Liver (tissue), 9 donors: ENCODE data around the gene NOTO. TPM values are rescaled to one million over a fixed set of nuclear protein-coding genes. Genes with fewer than 3 reads are reported as not detected.

Experiments used
- DNase-seq: peaks from one replicate; pipeline ENCODE4 v3.0.0-alpha.2; 2017; ENCODE audit warnings: low spot score
- H3K27ac ChIP-seq, 2 donors: one replicate each; pipeline ENCODE4 v1.7.0; 2013; ENCODE audit warnings: inconsistent platforms in 2 of 2, low read length in 2 of 2, control low read depth in 1 of 2, low read depth in 1 of 2, mild to moderate bottlenecking in 1 of 2
- H3K27me3 ChIP-seq, 4 donors: one replicate each; pipeline versions ENCODE4 v1.6.1 to v1.7.0; 2013; ENCODE audit warnings: low read length in 3 of 4, inconsistent platforms in 1 of 4, mild to moderate bottlenecking in 1 of 4, moderate library complexity in 1 of 4; ENCODE audit not compliant: control insufficient read depth in 4 of 4, insufficient read depth in 4 of 4
- H3K36me3 ChIP-seq, 4 donors: one replicate each; pipeline versions ENCODE4 v1.6.1 to v1.7.0; 2013; ENCODE audit warnings: low read length in 3 of 4, mild to moderate bottlenecking in 3 of 4, low read depth in 1 of 4, moderate library complexity in 1 of 4; ENCODE audit not compliant: control insufficient read depth in 4 of 4, insufficient read depth in 3 of 4
- H3K4me1 ChIP-seq, 4 donors: one replicate each; pipeline versions ENCODE4 v1.6.1 to v1.7.0; 2013; ENCODE audit warnings: low read length in 3 of 4, mild to moderate bottlenecking in 3 of 4, moderate library complexity in 1 of 4; ENCODE audit not compliant: control insufficient read depth in 4 of 4, insufficient read depth in 4 of 4
- H3K4me3 ChIP-seq, 3 donors: one replicate each; pipeline versions ENCODE4 v1.6.1 to v1.7.0; 2013; ENCODE audit warnings: low read length in 3 of 3, control low read depth in 1 of 3, low read depth in 1 of 3, mild to moderate bottlenecking in 1 of 3
- H3K9ac ChIP-seq, 2 donors: one replicate each; pipeline ENCODE4 v1.7.0; 2013; ENCODE audit warnings: low read length in 2 of 2, mild to moderate bottlenecking in 2 of 2, moderate library complexity in 2 of 2, control low read depth in 1 of 2, low read depth in 1 of 2
- H3K9me3 ChIP-seq, 4 donors: one replicate each; pipeline versions ENCODE4 v1.6.1 to v1.7.0; 2013; ENCODE audit warnings: low read length in 3 of 4; ENCODE audit not compliant: control insufficient read depth in 4 of 4
- EGR1 ChIP-seq, 2 donors: IDR thresholded peaks; 2 replicates each; pipeline ENCODE4 v1.6.1; 2016 to 2018; ENCODE audit warnings: antibody characterized with exemption in 2 of 2, low read depth in 2 of 2
- FOXA1 ChIP-seq: IDR thresholded peaks from 2 replicates; pipeline ENCODE4 v1.6.1; 2016; ENCODE audit warnings: antibody characterized with exemption
- FOXA2 ChIP-seq: IDR thresholded peaks from 2 replicates; pipeline ENCODE4 v1.6.1; 2016; ENCODE audit warnings: antibody characterized with exemption
- GABPA ChIP-seq, 2 donors: IDR thresholded peaks in 1 of 2; conservative IDR thresholded peaks in 1 of 2; 2 replicates each; pipeline ENCODE4 v1.6.1; 2016; ENCODE audit warnings: antibody characterized with exemption in 2 of 2, mild to moderate bottlenecking in 1 of 2, moderate library complexity in 1 of 2
- HNF4A ChIP-seq, 2 donors: conservative IDR thresholded peaks; 2 replicates each; pipeline ENCODE4 v1.6.1; 2016; ENCODE audit warnings: antibody characterized with exemption in 2 of 2, mild to moderate bottlenecking in 2 of 2
- HNF4G ChIP-seq: IDR thresholded peaks from 2 replicates; pipeline ENCODE4 v1.6.1; 2016; ENCODE audit warnings: antibody characterized with exemption
- JUND ChIP-seq, 2 donors: IDR thresholded peaks; 2 replicates each; pipeline ENCODE4 v1.6.1; 2016; ENCODE audit warnings: antibody characterized with exemption in 2 of 2
- RXRA ChIP-seq, 2 donors: IDR thresholded peaks; 2 replicates each; pipeline ENCODE4 v1.6.1; 2017 to 2018; ENCODE audit warnings: antibody characterized with exemption in 2 of 2, mild to moderate bottlenecking in 1 of 2
- YY1 ChIP-seq: IDR thresholded peaks from 2 replicates; pipeline ENCODE4 v1.6.1; 2016; ENCODE audit warnings: antibody characterized with exemption, mild to moderate bottlenecking
- WGBS: extraction: QIAGEN DNeasy Blood & Tissue Kit; methylation state at CpG from one replicate; pipeline ENCODE4 v1.1.7; 2013; 5-methylcytosine and 5-hydroxymethylcytosine counted together
- polyA plus RNA-seq, 2 donors: library from polyadenylated mRNA; stranded (reverse) in 1 of 2; unstranded in 1 of 2; fragments of 200-250 nt in 1 of 2; fragments of >200 nt in 1 of 2; fragmentation: Nextera tagmentation in 1 of 2; extraction: Ambion mirVana in 1 of 2; gene quantifications; one replicate each; pipeline versions ENCODE4 v1.2.1 to v1.2.3, GENCODE V29; 2013 to 2015
- total RNA-seq, 2 donors: library from RNA; depleted of rRNA; stranded (reverse); fragments of >200 nt; gene quantifications; one replicate each; pipeline ENCODE4 v1.2.3, GENCODE V29; 2014
- TF ChIP-seq, protein P1 (sequence below): IDR thresholded peaks from 2 replicates; pipeline ENCODE4 v1.6.1; 2016; ENCODE audit warnings: antibody characterized with exemption, mild to moderate bottlenecking
- TF ChIP-seq, protein P2 (sequence below): fragments of 150-350 bp; IDR thresholded peaks from 2 replicates; pipeline ENCODE4 v1.5.1; 2017; ENCODE audit warnings: improper control_type of control experiment, low read depth, low read length; ENCODE audit not compliant: missing input control
- TF ChIP-seq, protein P3 (sequence below): IDR thresholded peaks from 2 replicates; pipeline ENCODE4 v1.6.1; 2016; ENCODE audit warnings: antibody characterized with exemption
- donor health status: healthy.
- donor health status: healthy.
- donor health status: healthy.
- donor health status: healthy.
- donor health status: healthy.

The NOTO gene
- total and polyA plus RNA-seq, 4 donors: not detected

DNA sequence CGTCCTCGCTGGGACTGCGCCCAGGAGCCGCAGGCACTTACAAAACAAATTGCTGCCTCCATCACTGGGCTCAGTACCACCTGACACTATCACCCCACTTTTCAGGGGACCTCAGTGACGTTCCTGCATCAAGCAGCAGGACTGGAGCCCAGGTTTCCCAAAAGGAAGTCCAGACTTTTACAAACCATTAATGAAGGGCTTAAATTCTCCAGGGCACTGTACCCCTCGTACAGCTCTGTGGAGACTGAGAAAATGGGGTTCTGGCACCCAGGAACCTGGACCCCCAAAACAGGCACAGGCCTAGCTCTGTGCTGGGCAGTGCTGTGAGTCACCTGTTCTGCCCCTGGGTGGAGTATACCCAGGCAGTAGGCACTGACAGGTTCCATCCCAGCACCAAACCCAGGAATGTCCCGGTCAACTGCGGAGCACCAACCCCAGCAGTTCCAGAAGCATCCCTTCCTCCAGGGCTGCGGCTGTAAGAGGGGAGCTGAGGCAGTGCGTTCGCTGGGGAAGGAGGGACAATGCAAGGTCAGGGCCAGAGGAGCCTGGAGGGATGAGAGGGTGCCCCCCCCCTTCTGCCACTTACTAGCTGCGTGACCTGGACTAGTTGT, 24.6 kb upstream of the NOTO start (continued):
- no peak for TF ChIP-seq HNF4A (conservative IDR thresholded peaks at IDR 0.05)

DNA sequence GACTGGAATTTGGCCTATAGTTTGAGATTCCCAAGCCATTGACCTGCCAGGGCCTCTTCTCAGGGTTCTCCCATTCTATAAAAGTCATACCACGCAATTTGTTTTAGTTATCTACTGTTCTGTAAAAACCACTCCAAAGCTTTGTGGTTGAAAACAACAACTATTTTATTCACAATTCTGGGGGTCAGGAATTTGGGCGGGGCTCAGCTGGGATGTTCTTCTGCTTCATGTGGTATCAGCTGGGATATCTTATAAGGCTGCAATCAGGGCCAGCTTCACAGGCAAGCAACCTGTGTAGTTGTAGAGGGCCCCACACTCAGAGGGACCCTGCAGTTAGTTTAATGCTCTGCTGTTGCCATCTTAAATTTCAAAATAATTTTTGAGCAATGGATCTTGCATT, 16.4 kb upstream of the NOTO start:
- Histone ChIP-seq H3K9me3 (no peaks in the 10 kb centered on the region), H3K4me1 (no peaks in the 10 kb centered on the region), H3K4me3 (no peak overlapping the region), H3K27ac (no peak overlapping the region), H3K9ac (no peak overlapping the region), H3K36me3 (no peaks in the 10 kb centered on the region), H3K27me3 (peaks cover 0 to 3% (median 0%) of the 10 kb centered on the region in 4 donors)
- WGBS: 90% methylated on average over 2 of the region's 2 CpGs
- no peak for DNase-seq
- TF ChIP-seq JUND (IDR thresholded peaks at IDR 0.05): no peak
- TF ChIP-seq, protein P1, sequence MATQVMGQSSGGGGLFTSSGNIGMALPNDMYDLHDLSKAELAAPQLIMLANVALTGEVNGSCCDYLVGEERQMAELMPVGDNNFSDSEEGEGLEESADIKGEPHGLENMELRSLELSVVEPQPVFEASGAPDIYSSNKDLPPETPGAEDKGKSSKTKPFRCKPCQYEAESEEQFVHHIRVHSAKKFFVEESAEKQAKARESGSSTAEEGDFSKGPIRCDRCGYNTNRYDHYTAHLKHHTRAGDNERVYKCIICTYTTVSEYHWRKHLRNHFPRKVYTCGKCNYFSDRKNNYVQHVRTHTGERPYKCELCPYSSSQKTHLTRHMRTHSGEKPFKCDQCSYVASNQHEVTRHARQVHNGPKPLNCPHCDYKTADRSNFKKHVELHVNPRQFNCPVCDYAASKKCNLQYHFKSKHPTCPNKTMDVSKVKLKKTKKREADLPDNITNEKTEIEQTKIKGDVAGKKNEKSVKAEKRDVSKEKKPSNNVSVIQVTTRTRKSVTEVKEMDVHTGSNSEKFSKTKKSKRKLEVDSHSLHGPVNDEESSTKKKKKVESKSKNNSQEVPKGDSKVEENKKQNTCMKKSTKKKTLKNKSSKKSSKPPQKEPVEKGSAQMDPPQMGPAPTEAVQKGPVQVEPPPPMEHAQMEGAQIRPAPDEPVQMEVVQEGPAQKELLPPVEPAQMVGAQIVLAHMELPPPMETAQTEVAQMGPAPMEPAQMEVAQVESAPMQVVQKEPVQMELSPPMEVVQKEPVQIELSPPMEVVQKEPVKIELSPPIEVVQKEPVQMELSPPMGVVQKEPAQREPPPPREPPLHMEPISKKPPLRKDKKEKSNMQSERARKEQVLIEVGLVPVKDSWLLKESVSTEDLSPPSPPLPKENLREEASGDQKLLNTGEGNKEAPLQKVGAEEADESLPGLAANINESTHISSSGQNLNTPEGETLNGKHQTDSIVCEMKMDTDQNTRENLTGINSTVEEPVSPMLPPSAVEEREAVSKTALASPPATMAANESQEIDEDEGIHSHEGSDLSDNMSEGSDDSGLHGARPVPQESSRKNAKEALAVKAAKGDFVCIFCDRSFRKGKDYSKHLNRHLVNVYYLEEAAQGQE: no peak
- TF ChIP-seq, protein P2, sequence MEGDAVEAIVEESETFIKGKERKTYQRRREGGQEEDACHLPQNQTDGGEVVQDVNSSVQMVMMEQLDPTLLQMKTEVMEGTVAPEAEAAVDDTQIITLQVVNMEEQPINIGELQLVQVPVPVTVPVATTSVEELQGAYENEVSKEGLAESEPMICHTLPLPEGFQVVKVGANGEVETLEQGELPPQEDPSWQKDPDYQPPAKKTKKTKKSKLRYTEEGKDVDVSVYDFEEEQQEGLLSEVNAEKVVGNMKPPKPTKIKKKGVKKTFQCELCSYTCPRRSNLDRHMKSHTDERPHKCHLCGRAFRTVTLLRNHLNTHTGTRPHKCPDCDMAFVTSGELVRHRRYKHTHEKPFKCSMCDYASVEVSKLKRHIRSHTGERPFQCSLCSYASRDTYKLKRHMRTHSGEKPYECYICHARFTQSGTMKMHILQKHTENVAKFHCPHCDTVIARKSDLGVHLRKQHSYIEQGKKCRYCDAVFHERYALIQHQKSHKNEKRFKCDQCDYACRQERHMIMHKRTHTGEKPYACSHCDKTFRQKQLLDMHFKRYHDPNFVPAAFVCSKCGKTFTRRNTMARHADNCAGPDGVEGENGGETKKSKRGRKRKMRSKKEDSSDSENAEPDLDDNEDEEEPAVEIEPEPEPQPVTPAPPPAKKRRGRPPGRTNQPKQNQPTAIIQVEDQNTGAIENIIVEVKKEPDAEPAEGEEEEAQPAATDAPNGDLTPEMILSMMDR: no peak
- TF ChIP-seq, protein P3, sequence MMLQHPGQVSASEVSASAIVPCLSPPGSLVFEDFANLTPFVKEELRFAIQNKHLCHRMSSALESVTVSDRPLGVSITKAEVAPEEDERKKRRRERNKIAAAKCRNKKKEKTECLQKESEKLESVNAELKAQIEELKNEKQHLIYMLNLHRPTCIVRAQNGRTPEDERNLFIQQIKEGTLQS: no peak
- no peak for TF ChIP-seq HNF4G

DNA sequence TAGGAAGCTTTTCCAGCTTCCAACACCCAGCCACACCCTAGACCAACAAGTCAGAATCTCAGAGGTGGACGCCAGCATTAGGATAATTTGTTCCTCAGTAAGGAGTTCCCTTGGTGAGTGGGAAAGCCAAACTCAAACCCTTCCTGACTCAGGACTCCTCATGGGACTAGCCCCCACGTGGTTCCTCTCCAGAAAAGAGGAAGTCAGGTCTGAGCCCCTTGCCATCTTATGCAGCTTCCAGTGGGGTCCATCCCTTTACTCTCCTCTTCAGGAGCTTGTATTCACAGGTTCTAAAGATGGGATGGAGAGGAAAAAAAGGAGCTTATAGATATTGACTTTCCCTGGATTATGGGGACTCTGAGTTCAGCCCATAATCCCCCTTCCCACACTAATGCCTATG, 14.8 kb upstream of the NOTO start:
- peaks cover 0 to 3% (median 0%) of the 10 kb centered on the region in 4 donors for H3K27me3 ChIP-seq
- TF ChIP-seq, protein P3: no peak
- TF ChIP-seq YY1: no peak
- no peak for TF ChIP-seq RXRA (IDR thresholded peaks at IDR 0.05)
- TF ChIP-seq, protein P1: no peak
- TF ChIP-seq FOXA1: no peak
- TF ChIP-seq GABPA (IDR thresholded peaks at IDR 0.05 in 1 of 2, conservative IDR thresholded peaks at IDR 0.05 in 1 of 2): no peak
- TF ChIP-seq FOXA2: no peak
- TF ChIP-seq HNF4A (conservative IDR thresholded peaks at IDR 0.05): no peak
- TF ChIP-seq EGR1 (IDR thresholded peaks at IDR 0.05; ENCODE audit: low read depth in 2 of 2): no peak
- DNase-seq: no peak
- H3K9ac ChIP-seq: no peak overlapping the region
- no peaks in the 10 kb centered on the region for H3K36me3 ChIP-seq
- no peaks in the 10 kb centered on the region for H3K9me3 ChIP-seq
- no peak overlapping the region for H3K27ac ChIP-seq
- H3K4me3 ChIP-seq: no peak overlapping the region
- H3K4me1 ChIP-seq: no peaks in the 10 kb centered on the region
- WGBS: 45% methylated on average over 2 of the region's 2 CpGs
